ENCODE measurements around the gene SAPCD2.

Gene SAPCD2

GRCh38 chr9:137034709-137035506, 35.4 kb downstream of the SAPCD2 start:
- Histone ChIP-seq H3K27ac (ENCODE audit: extremely low read depth, low read depth, low read length) (no peak overlapping the region), H3K4me1 (ENCODE audit: control insufficient read depth, insufficient read depth, low read length) (no peaks in the 10 kb centered on the region), H3K36me3 (ENCODE audit: control insufficient read depth in 2 of 2, insufficient read depth in 1 of 2, low read length in 2 of 2) (peaks cover 0 to 20% of the 10 kb centered on the region in 2 experiments; a peak in 1 of 3 replicates), H3K4me3 (ENCODE audit: low read depth, low read length) (no peak overlapping the region), H3K9me3 (ENCODE audit: control insufficient read depth, insufficient read depth, low read depth, low read length) (no peaks in the 10 kb centered on the region)
- ChIA-PET CTCF (interaction anchor here (0.5 to 5.3 kb wide), 65 partner anchors 9 to 517 kb away, joined by 3 to 119 read pairs (median 4); partner anchors contain the start of genes AJM1, C8G, CLIC3 and FBXW5), POLR2A (interaction anchor here (0.6 to 2.0 kb wide), 26 partner anchors 9 to 307 kb away, joined by 3 to 16 read pairs (median 4); partner anchors contain the start of genes CLIC3, NPDC1, PAXX and RNF208)
- TF ChIP-seq ZBTB17 (tag by site-specific recombination; IDR thresholded peaks at IDR 0.05) (peak; percentile 60), ZNF416 (tag by site-specific recombination; IDR thresholded peaks at IDR 0.05) (no peak), ZEB2 (tag by site-specific recombination; IDR thresholded peaks at IDR 0.05) (peak; percentile 71), REPIN1 (tag by site-specific recombination; IDR thresholded peaks at IDR 0.05; ENCODE audit: low read depth) (no peak), FEZF1 (tag by site-specific recombination; IDR thresholded peaks at IDR 0.05) (no peak), ZNF830 (tag by site-specific recombination; IDR thresholded peaks at IDR 0.05; ENCODE audit: low read depth) (no peak), SP2 (tag by site-specific recombination; IDR thresholded peaks at IDR 0.05) (no peak; the same call in none of the 2 replicates), ZNF677 (tag by site-specific recombination; IDR thresholded peaks at IDR 0.05) (no peak), GLIS2 (tag by site-specific recombination; IDR thresholded peaks at IDR 0.05) (peak; percentile 38), ZNF155 (tag by site-specific recombination; IDR thresholded peaks at IDR 0.05) (no peak), ZNF426 (tag by site-specific recombination; IDR thresholded peaks at IDR 0.05) (no peak), ZNF449 (tag by site-specific recombination; IDR thresholded peaks at IDR 0.05) (0 out of 2 replicates have a peak, but pooled peaks have one; percentile 24), MZF1 (tag by site-specific recombination; IDR thresholded peaks at IDR 0.05; ENCODE audit: borderline replicate concordance) (no peak), HIC1 (tag by site-specific recombination; IDR thresholded peaks at IDR 0.05) (peak; percentile 94), ZFP3 (tag by site-specific recombination; IDR thresholded peaks at IDR 0.05; ENCODE audit: low read depth) (no peak), CTCF (tag by site-specific recombination; IDR thresholded peaks at IDR 0.05) (peak; percentile 93), YY1 (tag by site-specific recombination; IDR thresholded peaks at IDR 0.05) (no peak), OSR2 (tag by site-specific recombination; IDR thresholded peaks at IDR 0.05) (no peak), ZNF311 (tag by site-specific recombination; IDR thresholded peaks at IDR 0.05; ENCODE audit: borderline replicate concordance) (no peak), ZFP69B (tag by site-specific recombination; IDR thresholded peaks at IDR 0.05) (peak; percentile 91), ZNF398 (tag by site-specific recombination; IDR thresholded peaks at IDR 0.05) (no peak), ZNF837 (tag by site-specific recombination; IDR thresholded peaks at IDR 0.05) (no peak), BCL11B (tag by site-specific recombination; IDR thresholded peaks at IDR 0.05; ENCODE audit: low read depth) (no peak), ELK4 (IDR thresholded peaks at IDR 0.05; ENCODE audit: borderline replicate concordance, low read depth, low read length) (no peak), ZNF302 (tag by site-specific recombination; IDR thresholded peaks at IDR 0.05; ENCODE audit: low read depth) (no peak), ZNF530 (tag by site-specific recombination; IDR thresholded peaks at IDR 0.05; ENCODE audit: low read depth) (no peak), ZNF138 (tag by site-specific recombination; IDR thresholded peaks at IDR 0.05; ENCODE audit: borderline replicate concordance) (no peak), ZNF214 (tag by site-specific recombination; IDR thresholded peaks at IDR 0.05; ENCODE audit: borderline replicate concordance) (no peak), ZNF23 (tag by site-specific recombination; IDR thresholded peaks at IDR 0.05; ENCODE audit: borderline replicate concordance) (no peak), ZNF585B (tag by site-specific recombination; IDR thresholded peaks at IDR 0.05) (no peak)
